ENCODE measurements around the gene RNF168.
"Not testable (repeated sequence)": the region's sequence is repeated elsewhere in the genome, so short reads cannot be mapped to it uniquely, and the experiment has no call there.

RNF168 gene

DNA sequence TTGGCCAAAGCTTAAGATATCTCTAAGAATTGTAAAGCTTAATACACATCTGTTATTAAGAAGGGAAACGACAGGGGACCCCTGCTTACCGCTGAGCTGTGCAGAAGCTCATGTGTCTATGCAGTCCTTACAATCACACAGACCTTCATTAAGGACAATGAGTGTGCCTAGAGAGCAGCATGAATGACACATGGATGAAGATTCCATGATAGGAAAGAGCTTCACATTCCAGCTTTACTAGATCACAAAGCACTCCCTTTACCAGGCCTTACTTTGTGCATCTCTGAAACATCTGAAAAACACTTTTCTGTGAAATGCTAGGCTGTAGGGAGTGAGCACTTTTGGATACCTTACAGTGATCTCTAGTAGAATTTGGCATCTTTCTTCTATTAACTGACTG, 32.0 kb downstream of the RNF168 start:
- Histone ChIP-seq H3K79me2 (ENCODE audit: insufficient read depth, low read depth) (no peaks in the 10 kb centered on the region), H3K36me3 (ENCODE audit: insufficient read depth) (no peaks in the 10 kb centered on the region), H2AFZ (ENCODE audit: low read depth) (no peak overlapping the region), H3K4me2 (no peak overlapping the region), H3K27me3 (ENCODE audit: insufficient read depth, low read depth) (no peaks in the 10 kb centered on the region), H3K4me1 (ENCODE audit: low read depth, poor library complexity, severe bottlenecking) (no peaks in the 10 kb centered on the region), H3K27ac (no peak overlapping the region), H3K9ac (no peak overlapping the region), H4K20me1 (ENCODE audit: insufficient read depth) (no peaks in the 10 kb centered on the region), H3K4me3 (IDR thresholded peaks at IDR 0.05; ENCODE audit: insufficient read depth, low read depth, low read length) (no peak overlapping the region)
- no peak for TF ChIP-seq CTCF (conservative IDR thresholded peaks at IDR 0.05; ENCODE audit: low read depth, low read length)

DNA sequence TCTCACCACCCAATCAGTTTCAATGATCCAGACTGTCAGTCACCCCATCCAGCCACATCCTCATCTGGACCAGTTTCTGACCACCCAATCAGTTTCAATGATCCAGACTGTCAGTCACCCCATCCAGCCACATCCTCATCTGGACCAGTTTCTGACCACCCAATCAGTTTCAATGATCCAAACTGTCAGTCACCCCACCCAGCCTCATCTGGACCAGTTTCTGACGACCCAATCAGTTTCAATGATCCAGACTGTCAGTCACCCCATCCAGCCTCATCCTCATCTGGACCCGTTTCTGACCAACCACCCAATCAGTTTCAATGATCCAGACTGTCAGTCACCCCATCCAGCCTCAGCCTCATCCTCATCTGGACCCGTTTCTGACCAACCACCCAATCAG, 33.4 kb downstream of the RNF168 start:
- H3K79me2 ChIP-seq (ENCODE audit: insufficient read depth, low read depth); H3K4me2 ChIP-seq; H3K36me3 ChIP-seq (ENCODE audit: insufficient read depth); H3K4me3 ChIP-seq (IDR thresholded peaks at IDR 0.05; ENCODE audit: insufficient read depth, low read depth, low read length); H3K27me3 ChIP-seq (ENCODE audit: insufficient read depth, low read depth); H3K27ac ChIP-seq; H3K9ac ChIP-seq; H4K20me1 ChIP-seq (ENCODE audit: insufficient read depth); H3K4me1 ChIP-seq (ENCODE audit: low read depth, poor library complexity, severe bottlenecking); H2AFZ ChIP-seq (ENCODE audit: low read depth): not testable (repeated sequence)

DNA sequence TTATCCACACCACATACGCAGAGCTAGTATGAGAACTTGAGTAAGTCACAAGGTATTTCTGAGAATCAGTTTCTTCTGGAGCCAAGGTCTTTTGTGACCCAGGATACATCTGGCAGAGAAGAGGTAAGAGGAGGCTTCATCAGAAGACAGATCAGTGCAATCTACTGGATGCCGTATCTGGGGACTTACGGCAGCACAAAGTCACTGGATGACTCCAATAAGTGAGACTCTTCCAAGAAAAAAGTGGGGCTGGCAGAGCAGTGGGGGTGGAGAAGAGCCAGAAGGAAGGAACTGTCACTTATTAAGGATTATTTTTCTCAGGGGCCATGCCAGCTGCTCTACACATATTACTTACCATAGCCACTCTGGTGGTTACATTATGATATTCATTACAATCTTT, 39.8 kb downstream of the RNF168 start:
- Histone ChIP-seq H4K20me1 (ENCODE audit: insufficient read depth) (no peaks in the 10 kb centered on the region), H3K27me3 (ENCODE audit: insufficient read depth, low read depth) (no peaks in the 10 kb centered on the region), H3K27ac (no peak overlapping the region), H3K4me1 (ENCODE audit: low read depth, poor library complexity, severe bottlenecking) (no peaks in the 10 kb centered on the region), H3K4me2 (no peak overlapping the region), H3K9ac (no peak overlapping the region), H3K4me3 (IDR thresholded peaks at IDR 0.05; ENCODE audit: insufficient read depth, low read depth, low read length) (no peak overlapping the region), H3K79me2 (ENCODE audit: insufficient read depth, low read depth) (no peaks in the 10 kb centered on the region), H2AFZ (ENCODE audit: low read depth) (no peak overlapping the region), H3K36me3 (ENCODE audit: insufficient read depth) (no peaks in the 10 kb centered on the region)
- TF ChIP-seq CTCF (conservative IDR thresholded peaks at IDR 0.05; ENCODE audit: low read depth, low read length): no peak

GRCh38 chr3:196463478-196463756, 40.2 kb downstream of the RNF168 start:
- H3K79me2 ChIP-seq (ENCODE audit: insufficient read depth, low read depth): no peaks in the 10 kb centered on the region

GRCh38 chr3:196462680-196463477, 40.7 kb downstream of the RNF168 start:
- not testable (repeated sequence) for H4K20me1 ChIP-seq (ENCODE audit: insufficient read depth); H3K27me3 ChIP-seq (ENCODE audit: insufficient read depth, low read depth); H3K4me2 ChIP-seq; H3K4me1 ChIP-seq (ENCODE audit: low read depth, poor library complexity, severe bottlenecking); H3K4me3 ChIP-seq (IDR thresholded peaks at IDR 0.05; ENCODE audit: insufficient read depth, low read depth, low read length); H3K36me3 ChIP-seq (ENCODE audit: insufficient read depth); H3K27ac ChIP-seq; H3K9ac ChIP-seq; H2AFZ ChIP-seq (ENCODE audit: low read depth); H3K79me2 ChIP-seq (ENCODE audit: insufficient read depth, low read depth)

More at GRCh38 chr3:196463478-196463756, 40.2 kb downstream of the RNF168 start:
- TF ChIP-seq CTCF (conservative IDR thresholded peaks at IDR 0.05; ENCODE audit: low read depth, low read length): no peak
- Histone ChIP-seq H4K20me1 (ENCODE audit: insufficient read depth) (no peaks in the 10 kb centered on the region), H3K27ac (no peak overlapping the region), H3K4me1 (ENCODE audit: low read depth, poor library complexity, severe bottlenecking) (no peaks in the 10 kb centered on the region), H2AFZ (ENCODE audit: low read depth) (no peak overlapping the region), H3K27me3 (ENCODE audit: insufficient read depth, low read depth) (no peaks in the 10 kb centered on the region), H3K4me3 (IDR thresholded peaks at IDR 0.05; ENCODE audit: insufficient read depth, low read depth, low read length) (no peak overlapping the region), H3K4me2 (no peak overlapping the region), H3K36me3 (ENCODE audit: insufficient read depth) (no peaks in the 10 kb centered on the region), H3K9ac (no peak overlapping the region)
